Ovary (tissue), 9 donors: ENCODE data around the gene P2RX6. TPM values are rescaled to one million over a fixed set of nuclear protein-coding genes. Genes with fewer than 3 reads are reported as not detected.

Experiments
- DNase-seq, 5 donors: peaks; one replicate each; pipeline ENCODE4 v3.0.0-alpha.2; 2019 to 2020
- H3K27ac ChIP-seq, 2 donors: fragments of 200-600 bp; one replicate each; pipeline versions ENCODE4 v1.5.1 to v1.8.0; 2019 to 2022
- H3K27me3 ChIP-seq: fragments of 200-600 bp; one replicate; pipeline ENCODE4 v1.8.0; 2022
- H3K36me3 ChIP-seq: fragments of 200-600 bp; sonication (generic); one replicate; pipeline ENCODE4 v1.5.1; 2019
- H3K4me1 ChIP-seq: one replicate; pipeline ENCODE4 v1.8.1; 2013; ENCODE audit warnings: mild to moderate bottlenecking, moderate library complexity; ENCODE audit not compliant: insufficient read depth
- H3K4me3 ChIP-seq: fragments of 200-600 bp; sonication (generic); one replicate; pipeline ENCODE4 v1.5.1; 2017
- H3K9me3 ChIP-seq, 2 donors: fragments of 200-600 bp in 1 of 2; sonication (generic) in 1 of 2; one replicate each; pipeline versions ENCODE4 v1.5.1 to v1.8.1; 2013 to 2019; ENCODE audit warnings: mild to moderate bottlenecking in 1 of 2, moderate library complexity in 1 of 2
- CTCF ChIP-seq, 3 donors: fragments of 450-650 bp in 2 of 3; fragments of 200-600 bp in 1 of 3; IDR thresholded peaks; one replicate each; pipeline versions ENCODE4 v1.5.1 to v1.8.0; 2016 to 2022; ENCODE audit warnings: antibody characterized with exemption in 3 of 3, mild to moderate bottlenecking in 1 of 3
- EP300 ChIP-seq: sonication (generic); formaldehyde crosslinking; IDR thresholded peaks from one replicate; pipeline ENCODE4 v1.6.1; 2017; ENCODE audit warnings: antibody characterized with exemption
- POLR2A ChIP-seq: fragments of 450-650 bp; IDR thresholded peaks from one replicate; pipeline ENCODE4 v1.6.1; 2017; ENCODE audit warnings: antibody characterized with exemption, mild to moderate bottlenecking, moderate library complexity
- WGBS, 3 donors: extraction: QIAGEN DNeasy Blood & Tissue Kit in 1 of 3; methylation state at CpG; one replicate each; pipeline versions ENCODE4 v1.1.5 to v1.1.7; 2013 to 2017; 5-methylcytosine and 5-hydroxymethylcytosine counted together
- intact Hi-C, 4 donors: fragments of 100-400 bp; cut with DNase I; formaldehyde crosslinking; loops; one replicate each; pipeline versions ENCODE4 v1.11.0 to v1.15.1; 2022 to 2023
- polyA plus RNA-seq, 2 donors: library from polyadenylated mRNA; stranded (reverse); fragments of 200-250 nt in 1 of 2; fragments of 350-450 nt in 1 of 2; fragmentation: Illumina TruSeq in 1 of 2; extraction: RNeasy Lipid Tissue Mini Kit (QIAGEN cat#74804) in 1 of 2; gene quantifications; one replicate each; pipeline ENCODE4 v1.2.3, GENCODE V29; 2013 to 2014
- total RNA-seq, 7 donors: library from RNA; depleted of rRNA in 2 of 7; stranded (reverse); fragments of >200 nt in 2 of 7; fragmentation: NEBNext Ultra II Directional in 3 of 7; extraction: Animal tissue kit (Norgen Biotek cat#: 25700) in 3 of 7; gene quantifications; one replicate each; pipeline versions ENCODE4 v1.1.0 to v1.2.4, GENCODE V29; 2016 to 2023
- donor health status: DM: no; HTN: no; CAD: no; lungs with moderate emphysema.
- donor health status: DM: no; HTN: no; CAD: no.
- donor health status: Bipolar disorder and iron deficiency.
- donor health status: DM: yes; HTN: yes; CAD: no.
- donor health status: DM: no; HTN: no; CAD: no.
- donor health status: DM: yes; HTN: yes; CAD: no.

The P2RX6 gene
- total and polyA plus RNA-seq, 9 donors, result 0.47 to 1.6 (median 1.0) TPM

DNA sequence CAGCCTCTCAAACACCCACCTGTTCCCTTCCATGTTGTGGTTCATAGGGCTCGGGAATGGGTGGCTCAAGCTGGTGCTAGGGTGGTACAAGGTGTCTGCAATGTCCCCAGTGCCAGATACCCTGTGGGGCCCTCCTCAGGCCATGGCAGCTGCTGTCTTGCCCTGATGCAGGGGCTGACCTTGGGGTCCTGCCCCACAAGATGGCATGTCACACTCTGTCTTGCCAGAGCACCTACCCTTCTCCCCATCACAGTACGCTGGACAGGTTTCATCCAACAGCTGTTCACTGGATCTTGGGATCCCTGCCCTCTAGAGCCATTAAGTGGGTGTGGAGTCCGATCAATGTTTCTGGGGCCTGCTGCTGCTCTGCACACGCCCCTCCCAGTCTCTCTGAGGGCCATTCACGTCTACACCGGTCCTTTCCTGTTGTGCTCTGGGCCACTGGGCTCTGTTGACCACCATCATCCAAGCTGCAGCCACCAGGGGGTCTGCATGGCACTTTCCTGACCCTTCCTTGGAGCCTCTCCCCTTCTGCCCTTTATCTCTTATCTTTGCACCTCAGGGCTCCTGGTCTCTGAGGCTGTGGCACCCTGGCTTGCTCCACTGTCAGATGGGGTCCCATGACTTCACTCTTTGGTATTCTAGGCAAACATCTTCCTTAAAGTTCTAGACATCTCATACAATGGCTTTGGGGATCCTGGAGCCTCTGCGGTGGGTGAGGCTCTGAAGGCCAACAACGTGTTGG, 37.9 kb downstream of the P2RX6 start:
- no peaks in the 10 kb centered on the region for H3K27me3 ChIP-seq
- 83 to 89% (median 87%) methylated on average over 8 of the region's 8 CpGs for WGBS, 3 donors
- DNase-seq, result no peak
- no peak overlapping the region for H3K27ac ChIP-seq
- H3K4me1 ChIP-seq, result no peaks in the 10 kb centered on the region
- intact Hi-C loops, result no loop called here
- H3K4me3 ChIP-seq, result no peak overlapping the region
- no peaks in the 10 kb centered on the region for H3K36me3 ChIP-seq
- TF ChIP-seq CTCF (IDR thresholded peaks at IDR 0.05), result no peak
- TF ChIP-seq POLR2A, result no peak
- no peak for TF ChIP-seq EP300
- H3K9me3 ChIP-seq, result no peaks in the 10 kb centered on the region

GRCh38 chr22:21054046-21054713, 39.2 kb downstream of the P2RX6 start:
- intact Hi-C loops, result no loop called here
- H3K4me1 ChIP-seq, result no peaks in the 10 kb centered on the region
- 85 to 91% (median 91%) methylated on average over 15 of the region's 15 CpGs for WGBS, 3 donors
- H3K27me3 ChIP-seq, result no peaks in the 10 kb centered on the region
- no peak for TF ChIP-seq POLR2A
- TF ChIP-seq EP300, result no peak
- TF ChIP-seq CTCF (IDR thresholded peaks at IDR 0.05), result no peak
- no peak overlapping the region for H3K4me3 ChIP-seq
- H3K27ac ChIP-seq, result no peak overlapping the region
- no peaks in the 10 kb centered on the region for H3K36me3 ChIP-seq
- DNase-seq, result no peak
- H3K9me3 ChIP-seq, result no peaks in the 10 kb centered on the region

GRCh38 chr22:21054714-21055563, 40.0 kb downstream of the P2RX6 start:
- Histone ChIP-seq H3K9me3 (no peaks in the 10 kb centered on the region), H3K27me3 (no peaks in the 10 kb centered on the region), H3K36me3 (no peaks in the 10 kb centered on the region), H3K4me3 (no peak overlapping the region), H3K4me1 (no peaks in the 10 kb centered on the region), H3K27ac (no peak overlapping the region)
- 82 to 84% (median 82%) methylated on average over 11 of the region's 11 CpGs for WGBS, 3 donors
- no peak for DNase-seq
- no peak for TF ChIP-seq EP300
- no peak for TF ChIP-seq POLR2A
- no peak for TF ChIP-seq CTCF (IDR thresholded peaks at IDR 0.05)
- intact Hi-C loops, result no loop called here

DNA sequence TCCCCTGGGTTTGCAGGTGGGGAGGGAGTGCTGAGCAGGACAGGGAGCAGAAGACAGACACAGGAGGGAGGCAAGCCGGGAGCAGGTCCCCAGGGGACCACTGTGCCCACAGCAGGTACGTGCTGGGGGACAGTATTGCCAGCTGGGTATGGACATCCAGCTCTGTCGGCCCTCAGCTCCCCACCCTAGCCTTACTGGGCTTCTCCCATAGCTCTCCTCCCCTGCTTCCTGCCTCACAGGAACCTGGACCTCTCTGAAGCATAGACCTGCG, 40.5 kb downstream of the P2RX6 start:
- Histone ChIP-seq H3K9me3 (no peaks in the 10 kb centered on the region), H3K36me3 (no peaks in the 10 kb centered on the region), H3K4me1 (no peaks in the 10 kb centered on the region), H3K4me3 (no peak overlapping the region), H3K27ac (no peak overlapping the region), H3K27me3 (no peaks in the 10 kb centered on the region)
- WGBS, 3 donors, result 42 to 64% (median 48%) methylated on average over 3 to 4 of the region's 4 CpGs
- no peak for DNase-seq
- intact Hi-C loops, result no loop called here
- TF ChIP-seq POLR2A, result no peak
- no peak for TF ChIP-seq EP300
- no peak for TF ChIP-seq CTCF (IDR thresholded peaks at IDR 0.05)
